HG03103 (cell line): ENCODE measurements around the gene CDK6.

Experiments
- ATAC-seq: cut with Tn5 transposase; IDR thresholded peaks from one replicate; pipeline ENCODE4 v1.9.1; 2021; ENCODE audit warnings: low read depth; ENCODE audit not compliant: unreplicated experiment

The CDK6 gene

GRCh38 chr7:92797284-92797683 lies 39.1 kb downstream of the CDK6 start:
- ATAC-seq: no peak

- no peak for ATAC-seq
Observed at GRCh38 chr7:92794831-92795230, 41.5 kb downstream of the CDK6 start.

GRCh38 chr7:92794391-92794790 lies 42.0 kb downstream of the CDK6 start:
- no peak for ATAC-seq

- no peak for ATAC-seq
Observed at GRCh38 chr7:92793656-92794205, 42.6 kb downstream of the CDK6 start.

GRCh38 chr7:92790992-92791391 lies 45.4 kb downstream of the CDK6 start:
- no peak for ATAC-seq

GRCh38 chr7:92788559-92789183 lies 47.7 kb downstream of the CDK6 start:
- no peak for ATAC-seq

- ATAC-seq: no peak
Observed at GRCh38 chr7:92785923-92786322, 50.5 kb downstream of the CDK6 start.

GRCh38 chr7:92784935-92785334 lies 51.4 kb downstream of the CDK6 start:
- ATAC-seq: no peak

- no peak for ATAC-seq
Observed at GRCh38 chr7:92783260-92784201, 52.8 kb downstream of the CDK6 start.

- no peak for ATAC-seq
Observed at GRCh38 chr7:92782855-92783254, 53.5 kb downstream of the CDK6 start.

GRCh38 chr7:92782236-92782635 lies 54.1 kb downstream of the CDK6 start:
- no peak for ATAC-seq

- no peak for ATAC-seq
Observed at GRCh38 chr7:92781117-92781720, 55.2 kb downstream of the CDK6 start.

GRCh38 chr7:92778972-92779371 lies 57.4 kb downstream of the CDK6 start:
- no peak for ATAC-seq

- no peak for ATAC-seq
Observed at GRCh38 chr7:92777993-92778392, 58.4 kb downstream of the CDK6 start.

GRCh38 chr7:92773808-92774207 lies 62.6 kb downstream of the CDK6 start:
- ATAC-seq: no peak

GRCh38 chr7:92769844-92770243 lies 66.5 kb downstream of the CDK6 start:
- ATAC-seq: no peak

- ATAC-seq: no peak
Observed at GRCh38 chr7:92769394-92769699, 67.0 kb downstream of the CDK6 start.

GRCh38 chr7:92768501-92769393 lies 67.6 kb downstream of the CDK6 start:
- ATAC-seq: peak; percentile 82

- no peak for ATAC-seq
Observed at GRCh38 chr7:92767437-92767836, 68.9 kb downstream of the CDK6 start.

GRCh38 chr7:92766461-92767003 lies 69.8 kb downstream of the CDK6 start:
- no peak for ATAC-seq
